ENCODE data around the gene CNTN6. TPM values are rescaled to one million over a fixed set of nuclear protein-coding genes. Genes with fewer than 3 reads are reported as not detected.

The CNTN6 gene
- total and polyA plus RNA-seq, 12 donors: 0.01 to 0.22 (median 0.11) TPM; not detected in 9

DNA sequence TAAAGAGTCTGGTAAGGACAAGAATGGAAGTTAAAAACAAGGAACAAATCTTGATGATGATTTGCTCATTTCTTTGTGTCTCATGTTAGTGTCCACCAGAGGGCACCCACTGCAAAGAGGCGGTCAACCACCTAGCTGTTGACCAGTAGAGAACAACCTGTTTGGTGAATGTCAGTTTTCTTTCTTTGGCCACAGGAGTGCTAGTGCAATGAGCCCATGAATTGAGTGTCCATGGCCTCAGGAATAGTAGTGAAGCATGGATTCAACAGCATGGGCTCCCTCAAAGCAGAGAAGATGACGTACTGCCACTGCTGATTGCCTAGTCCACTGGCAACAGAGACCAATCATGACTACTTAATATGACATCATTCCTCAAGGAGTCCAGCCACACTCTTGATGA is 10.7 kb upstream of the CNTN6 start:
- WGBS, 2 donors: 49 to 51% methylated on average over 2 of the region's 2 CpGs
- no peaks in the 10 kb centered on the region for H3K36me3 ChIP-seq
- no peaks in the 10 kb centered on the region for H3K27me3 ChIP-seq
- H3K4me3 ChIP-seq: no peak overlapping the region
- H3K27ac ChIP-seq: no peak overlapping the region
- ATAC-seq (no peak), DNase-seq (peak in 1 of 2 donors; percentile 21)
- intact Hi-C loops (cut with DNase I): loop anchor here in 5 of 10 donors (5.0 to 10.0 kb wide), 2 partner anchors 1933 to 1935 kb away; no protein-coding TSS in a partner anchor
- TF ChIP-seq, protein P1, sequence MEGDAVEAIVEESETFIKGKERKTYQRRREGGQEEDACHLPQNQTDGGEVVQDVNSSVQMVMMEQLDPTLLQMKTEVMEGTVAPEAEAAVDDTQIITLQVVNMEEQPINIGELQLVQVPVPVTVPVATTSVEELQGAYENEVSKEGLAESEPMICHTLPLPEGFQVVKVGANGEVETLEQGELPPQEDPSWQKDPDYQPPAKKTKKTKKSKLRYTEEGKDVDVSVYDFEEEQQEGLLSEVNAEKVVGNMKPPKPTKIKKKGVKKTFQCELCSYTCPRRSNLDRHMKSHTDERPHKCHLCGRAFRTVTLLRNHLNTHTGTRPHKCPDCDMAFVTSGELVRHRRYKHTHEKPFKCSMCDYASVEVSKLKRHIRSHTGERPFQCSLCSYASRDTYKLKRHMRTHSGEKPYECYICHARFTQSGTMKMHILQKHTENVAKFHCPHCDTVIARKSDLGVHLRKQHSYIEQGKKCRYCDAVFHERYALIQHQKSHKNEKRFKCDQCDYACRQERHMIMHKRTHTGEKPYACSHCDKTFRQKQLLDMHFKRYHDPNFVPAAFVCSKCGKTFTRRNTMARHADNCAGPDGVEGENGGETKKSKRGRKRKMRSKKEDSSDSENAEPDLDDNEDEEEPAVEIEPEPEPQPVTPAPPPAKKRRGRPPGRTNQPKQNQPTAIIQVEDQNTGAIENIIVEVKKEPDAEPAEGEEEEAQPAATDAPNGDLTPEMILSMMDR (IDR thresholded peaks at IDR 0.05): peak; percentile 16 to 72 (median 55)
- H3K9me3 ChIP-seq: no peaks in the 10 kb centered on the region
- H3K4me1 ChIP-seq: no peaks in the 10 kb centered on the region

DNA sequence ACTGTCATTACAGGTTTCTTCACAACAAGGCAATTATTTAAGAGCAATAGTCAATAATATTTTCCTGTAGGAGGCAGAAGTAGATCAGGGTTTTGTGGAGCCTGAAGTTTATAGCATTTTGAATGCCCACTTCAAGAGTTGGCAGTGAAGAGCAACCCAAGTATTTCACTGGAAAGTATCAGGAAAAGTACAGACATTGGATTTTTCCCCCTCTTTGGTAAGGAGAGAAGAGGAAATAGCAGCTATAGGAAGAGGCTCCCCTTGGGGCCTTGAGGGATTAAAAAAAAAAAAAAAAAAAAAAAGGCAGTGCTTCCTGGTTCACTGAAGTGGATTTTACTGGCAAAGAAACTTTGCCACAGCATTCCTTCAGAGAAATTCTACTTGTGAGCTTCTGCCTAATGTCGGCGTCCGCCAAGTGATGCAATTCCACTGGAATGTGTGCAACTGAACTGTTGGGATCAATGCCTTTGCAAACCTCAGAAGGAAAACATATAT is 5.7 kb upstream of the CNTN6 start:
- no peak for DNase-seq
- no peaks in the 10 kb centered on the region for H3K4me1 ChIP-seq
- 16 to 21% methylated on average over 3 of the region's 3 CpGs for WGBS, 2 donors

DNA sequence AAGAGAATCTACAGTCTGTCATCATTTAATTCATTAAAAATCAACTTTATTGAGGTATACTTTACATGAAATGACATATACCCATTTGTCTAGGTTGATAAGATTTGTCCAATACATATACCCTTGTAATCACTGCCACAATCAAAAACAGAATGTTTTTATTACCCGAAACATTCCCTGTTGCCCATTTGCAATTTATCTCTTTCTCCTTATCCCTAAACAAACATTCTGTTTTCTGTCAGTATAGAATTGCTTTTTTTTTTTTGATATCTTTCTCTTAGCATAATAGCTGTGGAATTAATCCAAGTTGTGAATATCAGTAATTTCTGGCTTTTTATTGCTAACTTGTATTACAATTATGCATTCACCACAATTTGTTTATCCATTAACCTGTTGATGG is 4.3 kb upstream of the CNTN6 start:
- no peak overlapping the region for H3K4me3 ChIP-seq
- peaks cover 0 to 12% (median 0%) of the 10 kb centered on the region in 7 donors for H3K27me3 ChIP-seq
- TF ChIP-seq, protein P1 (IDR thresholded peaks at IDR 0.05): no peak
- intact Hi-C loops (cut with DNase I): loop anchor here in 4 of 10 donors (10.0 kb wide), 1 partner anchor 1926 kb away; no protein-coding TSS in a partner anchor
- no peaks in the 10 kb centered on the region for H3K4me1 ChIP-seq
- no peak for DNase-seq
- H3K9me3 ChIP-seq: no peaks in the 10 kb centered on the region
- no peak overlapping the region for H3K27ac ChIP-seq
- H3K36me3 ChIP-seq: no peaks in the 10 kb centered on the region
- ATAC-seq: no peak
- 89% methylated on average over 1 of the region's 1 CpG for WGBS, 2 donors

More for the DNA sequence above, 5.7 kb upstream of the CNTN6 start:
- intact Hi-C loops (cut with DNase I): loop anchor here in 4 of 10 donors (10.0 kb wide), 1 partner anchor 1928 kb away; no protein-coding TSS in a partner anchor
- Histone ChIP-seq H3K36me3 (no peaks in the 10 kb centered on the region), H3K9me3 (no peaks in the 10 kb centered on the region), H3K27ac (no peak overlapping the region), H3K27me3 (peaks cover 0 to 5% (median 0%) of the 10 kb centered on the region in 7 donors), H3K4me3 (no peak overlapping the region)
- TF ChIP-seq, protein P1 (IDR thresholded peaks at IDR 0.05): peak in 2 of 9 donors; percentile 17 to 30
- no peak for ATAC-seq

DNA sequence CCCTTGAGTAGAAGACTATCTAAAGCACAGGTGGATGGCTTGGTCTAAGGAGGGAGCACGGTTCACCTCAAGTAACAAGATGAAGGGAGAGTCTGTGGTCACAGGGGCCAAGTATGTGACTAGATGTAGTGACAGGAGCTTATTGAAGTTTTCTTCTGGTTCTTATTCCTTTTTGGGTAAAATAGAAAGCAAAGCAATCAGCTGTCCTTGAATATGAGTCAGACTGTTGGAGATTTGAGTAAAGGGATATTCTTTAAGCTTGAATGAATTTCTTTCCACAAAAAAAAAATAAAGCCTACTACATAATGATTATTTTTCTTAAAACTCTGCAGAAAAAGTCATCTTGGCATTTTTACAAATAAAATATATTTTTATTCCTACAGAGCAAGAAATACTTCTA is 1.5 kb upstream of the CNTN6 start:
- DNase-seq (no peak), ATAC-seq (no peak)
- H3K36me3 ChIP-seq: no peaks in the 10 kb centered on the region

More for the DNA sequence above, 1.5 kb upstream of the CNTN6 start:
- Histone ChIP-seq H3K9me3 (peaks cover 0 to 1% (median 0%) of the 10 kb centered on the region in 11 donors), H3K4me1 (no peaks in the 10 kb centered on the region), H3K27ac (no peak overlapping the region), H3K4me3 (no peak overlapping the region), H3K27me3 (peaks cover 0 to 28% (median 0%) of the 10 kb centered on the region in 7 donors)
- 80 to 87% methylated on average over 1 of the region's 1 CpG for WGBS, 2 donors
- intact Hi-C loops (cut with DNase I): no loop called here
- TF ChIP-seq, protein P1 (IDR thresholded peaks at IDR 0.05): no peak

Measured in heart right ventricle (tissue), 16 donors.